Measurements from ENCODE around the gene SVEP1.

The SVEP1 gene

DNA sequence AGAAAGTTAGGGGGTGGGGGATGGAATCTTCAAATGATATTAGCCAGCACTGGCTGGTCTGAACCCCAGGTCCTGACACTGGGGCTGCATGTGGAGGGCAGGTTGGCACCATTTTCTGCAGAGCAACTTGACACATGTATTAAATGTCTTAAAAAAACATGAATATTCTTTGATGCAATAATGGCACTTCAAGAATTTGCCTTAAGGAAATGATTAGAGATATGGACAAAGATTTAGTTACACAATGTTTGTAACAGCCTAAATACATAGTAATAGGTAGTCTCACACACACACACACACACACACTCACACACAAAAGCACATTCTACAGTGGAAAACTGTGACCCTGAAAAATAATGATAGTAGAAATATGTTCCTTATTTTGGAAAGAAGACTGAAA is 3.6 kb downstream of the SVEP1 start:
- TF ChIP-seq, protein P1, sequence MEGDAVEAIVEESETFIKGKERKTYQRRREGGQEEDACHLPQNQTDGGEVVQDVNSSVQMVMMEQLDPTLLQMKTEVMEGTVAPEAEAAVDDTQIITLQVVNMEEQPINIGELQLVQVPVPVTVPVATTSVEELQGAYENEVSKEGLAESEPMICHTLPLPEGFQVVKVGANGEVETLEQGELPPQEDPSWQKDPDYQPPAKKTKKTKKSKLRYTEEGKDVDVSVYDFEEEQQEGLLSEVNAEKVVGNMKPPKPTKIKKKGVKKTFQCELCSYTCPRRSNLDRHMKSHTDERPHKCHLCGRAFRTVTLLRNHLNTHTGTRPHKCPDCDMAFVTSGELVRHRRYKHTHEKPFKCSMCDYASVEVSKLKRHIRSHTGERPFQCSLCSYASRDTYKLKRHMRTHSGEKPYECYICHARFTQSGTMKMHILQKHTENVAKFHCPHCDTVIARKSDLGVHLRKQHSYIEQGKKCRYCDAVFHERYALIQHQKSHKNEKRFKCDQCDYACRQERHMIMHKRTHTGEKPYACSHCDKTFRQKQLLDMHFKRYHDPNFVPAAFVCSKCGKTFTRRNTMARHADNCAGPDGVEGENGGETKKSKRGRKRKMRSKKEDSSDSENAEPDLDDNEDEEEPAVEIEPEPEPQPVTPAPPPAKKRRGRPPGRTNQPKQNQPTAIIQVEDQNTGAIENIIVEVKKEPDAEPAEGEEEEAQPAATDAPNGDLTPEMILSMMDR (conservative IDR thresholded peaks at IDR 0.05), result no peak
- H3K27ac ChIP-seq, result no peak overlapping the region

DNA sequence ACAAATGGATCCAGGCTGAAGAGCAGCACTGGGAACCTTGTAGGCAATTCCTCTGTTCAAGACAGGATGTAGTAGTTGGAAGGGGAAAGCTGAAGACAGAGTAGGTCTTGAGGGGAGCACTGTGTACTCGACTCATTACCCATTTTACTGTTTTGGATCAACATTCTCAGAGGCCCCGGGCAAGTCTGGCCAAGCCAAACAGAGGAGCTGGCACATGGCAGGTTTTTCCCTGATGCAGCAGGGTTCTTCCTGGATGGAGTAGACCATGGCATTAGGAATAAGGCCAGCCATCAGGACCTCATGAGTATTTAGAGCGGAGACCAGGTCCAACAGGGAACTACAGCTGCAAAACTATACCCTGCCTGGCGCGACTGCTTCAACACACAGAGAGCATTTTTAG is 4.4 kb downstream of the SVEP1 start:
- H3K27ac ChIP-seq, result no peak overlapping the region
- TF ChIP-seq, protein P1 (conservative IDR thresholded peaks at IDR 0.05), result no peak

DNA sequence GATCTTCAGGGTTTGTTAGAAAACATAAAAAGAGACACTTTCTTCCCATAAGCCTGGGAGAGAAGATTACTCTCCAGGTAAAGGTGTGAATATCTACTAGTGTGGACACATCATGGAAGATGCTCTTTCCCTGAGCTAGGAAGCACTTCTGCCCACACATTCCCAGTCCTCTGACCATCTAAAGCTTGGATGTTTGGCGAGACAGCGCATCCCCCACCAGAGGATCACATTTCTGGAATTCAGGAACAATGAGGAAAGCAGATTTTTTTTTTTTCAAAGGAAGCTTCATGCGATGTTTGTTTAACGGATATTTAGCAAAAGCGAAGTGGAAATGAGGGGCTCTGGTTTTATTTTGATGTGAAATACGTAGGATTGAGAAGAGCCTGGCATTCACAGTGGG is 6.2 kb downstream of the SVEP1 start:
- TF ChIP-seq, protein P1 (conservative IDR thresholded peaks at IDR 0.05), result no peak
- H3K27ac ChIP-seq, result no peak overlapping the region

DNA sequence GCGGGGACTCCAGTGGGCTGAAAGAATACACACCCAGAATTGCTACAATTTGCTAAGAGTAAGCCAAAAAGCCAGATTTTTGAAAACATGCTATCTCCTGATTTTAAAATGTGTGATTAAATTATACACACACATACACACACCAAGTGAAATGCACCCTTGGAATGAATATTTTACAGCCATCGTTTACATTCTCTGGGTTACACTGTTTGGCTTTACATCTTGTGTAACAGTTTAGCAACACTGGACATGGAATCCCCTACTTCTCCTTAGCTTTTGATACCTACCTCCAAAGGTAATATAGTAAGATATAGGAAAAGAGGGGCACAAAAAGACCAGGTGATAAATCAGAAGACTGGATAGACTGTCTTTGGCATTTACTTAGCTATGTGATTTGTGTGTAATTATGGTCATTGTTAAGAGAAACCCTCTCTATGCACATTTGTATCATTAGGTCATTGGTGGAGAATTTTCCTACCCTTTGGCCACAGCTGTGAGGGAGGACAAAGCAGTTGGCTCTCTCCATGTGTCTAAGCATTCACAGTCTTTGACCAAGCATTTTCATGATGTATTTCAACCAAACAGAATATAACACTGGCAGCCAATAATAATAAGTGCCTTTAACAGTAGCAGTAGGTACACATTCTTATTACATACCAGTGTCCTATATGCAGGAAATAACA is 7.6 kb downstream of the SVEP1 start:
- TF ChIP-seq, protein P1 (conservative IDR thresholded peaks at IDR 0.05), result no peak
- no peak overlapping the region for H3K27ac ChIP-seq

DNA sequence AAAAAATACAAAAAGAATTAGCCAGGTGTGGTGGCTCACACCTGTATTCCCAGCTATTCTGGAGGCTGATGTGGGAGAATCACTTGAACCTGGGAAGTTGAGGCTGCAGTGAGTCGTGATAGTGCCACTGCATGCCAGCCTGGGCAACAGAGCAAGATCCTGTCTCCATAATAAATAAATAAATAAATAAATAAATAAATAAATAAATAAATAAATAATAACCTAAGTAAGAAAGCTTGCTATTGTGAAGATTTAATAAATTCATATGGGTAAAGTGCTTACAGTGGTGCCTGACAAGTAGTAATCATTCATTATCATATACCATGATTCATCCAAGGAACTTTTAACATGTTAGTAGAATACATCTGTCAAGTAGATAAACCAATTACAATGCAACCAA is 13.4 kb downstream of the SVEP1 start:
- H3K27ac ChIP-seq, result no peak overlapping the region
- TF ChIP-seq, protein P1 (conservative IDR thresholded peaks at IDR 0.05), result no peak

DNA sequence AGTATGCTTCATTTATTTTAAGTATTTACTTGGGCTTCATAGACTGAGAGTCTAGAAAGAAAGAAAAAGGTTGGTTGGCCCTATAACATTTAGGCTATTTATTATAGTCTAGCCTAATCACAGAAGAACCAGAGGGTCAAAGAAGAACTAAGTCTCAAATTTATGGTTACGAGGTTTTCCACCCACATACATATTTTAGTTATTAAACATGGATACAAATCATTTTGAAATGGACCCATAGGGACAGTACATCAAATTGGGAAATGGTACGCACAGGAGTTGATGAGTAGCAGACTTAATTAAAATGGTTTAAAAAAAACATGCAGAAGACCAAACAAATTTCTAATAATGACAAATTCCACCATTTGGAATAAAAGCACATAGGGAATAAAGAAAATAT is 17.7 kb downstream of the SVEP1 start:
- no peak overlapping the region for H3K27ac ChIP-seq
- TF ChIP-seq, protein P1 (conservative IDR thresholded peaks at IDR 0.05), result no peak

DNA sequence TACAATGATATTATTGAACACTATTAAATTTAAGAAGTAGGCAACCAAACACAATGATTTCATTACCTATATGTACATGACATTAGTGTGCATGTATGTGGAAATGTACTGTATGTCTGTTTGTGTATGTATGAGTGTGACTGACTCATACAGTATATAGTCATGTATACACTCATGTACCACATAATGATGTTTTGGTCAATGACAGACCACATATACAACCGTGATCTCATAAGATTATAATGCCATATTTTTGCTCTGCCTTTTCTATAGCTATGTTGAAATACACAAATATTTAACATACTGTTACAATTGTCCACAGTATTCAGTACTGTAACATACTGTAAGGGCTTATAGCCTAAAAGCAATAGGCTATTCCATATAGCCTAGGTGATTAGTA is 19.7 kb downstream of the SVEP1 start:
- H3K27ac ChIP-seq, result no peak overlapping the region
- TF ChIP-seq, protein P1 (conservative IDR thresholded peaks at IDR 0.05), result no peak
